Uterus (tissue), 4 donors: ENCODE results near the gene CTSK. TPM values are rescaled to one million over a fixed set of nuclear protein-coding genes. Genes with fewer than 3 reads are reported as not detected.

Experiments used
- DNase-seq, 2 donors: peaks; one replicate each; pipeline ENCODE4 v3.0.0-alpha.2; 2019 to 2020
- H3K27ac ChIP-seq, 2 donors: fragments of 200-600 bp; sonication (generic); 1 replicate in 1 of 2; 2 replicates in 1 of 2; pipeline ENCODE4 v1.5.1; 2016 to 2018
- H3K27me3 ChIP-seq, 2 donors: fragments of 200-600 bp; sonication (generic); one replicate each; pipeline ENCODE4 v1.5.1; 2018 to 2019; ENCODE audit warnings: control low read depth in 1 of 2
- H3K36me3 ChIP-seq, 2 donors: fragments of 200-600 bp; sonication (generic); one replicate each; pipeline ENCODE4 v1.5.1; 2019; ENCODE audit warnings: control low read depth in 1 of 2
- H3K4me1 ChIP-seq, 2 donors: fragments of 200-600 bp; sonication (generic); one replicate each; pipeline ENCODE4 v1.5.1; 2018 to 2019; ENCODE audit warnings: control low read depth in 1 of 2
- H3K4me3 ChIP-seq, 2 donors: fragments of 200-600 bp; sonication (generic); 1 replicate in 1 of 2; 2 replicates in 1 of 2; pipeline ENCODE4 v1.5.1; 2018 to 2019; ENCODE audit warnings: mild to moderate bottlenecking in 1 of 2
- H3K9me3 ChIP-seq, 2 donors: fragments of 200-600 bp; sonication (generic); one replicate each; pipeline ENCODE4 v1.5.1; 2019; ENCODE audit warnings: control low read depth in 1 of 2
- CTCF ChIP-seq, 4 experiments: fragments of 200-600 bp in 2 of 4; fragments of 450-650 bp in 2 of 4; sonication (generic) in 2 of 4; IDR thresholded peaks; one replicate each; pipeline ENCODE4 v1.5.1; 2016 to 2019; ENCODE audit warnings: antibody characterized with exemption in 4 of 4, mild to moderate bottlenecking in 2 of 4, moderate library complexity in 1 of 4
- POLR2A ChIP-seq, 2 donors: fragments of 450-650 bp; IDR thresholded peaks; one replicate each; pipeline ENCODE4 v1.6.1; 2016; ENCODE audit warnings: antibody characterized with exemption in 2 of 2, mild to moderate bottlenecking in 1 of 2, moderate library complexity in 1 of 2
- intact Hi-C: fragments of 100-400 bp; cut with DNase I; formaldehyde crosslinking; loops from one replicate; pipeline ENCODE4 v1.15.1; 2023; ENCODE audit warnings: low total_unique reads
- total RNA-seq, 4 donors: library from RNA; depleted of rRNA in 3 of 4; stranded (reverse); fragments of >200 nt in 3 of 4; gene quantifications; one replicate each; pipeline versions ENCODE4 v1.1.0 to v1.2.4, GENCODE V29; 2014 to 2023
- donor health status: DM: yes; HTN: yes; CAD: no.

The CTSK gene
- total RNA-seq, 4 donors from 2014 or later = 83.5 to 168 (median 114) TPM

- TF ChIP-seq POLR2A (IDR thresholded peaks at IDR 0.05) (no peak), CTCF (IDR thresholded peaks at IDR 0.05) (no peak)
- intact Hi-C loops = no loop called here
- DNase-seq = no peak
- no peak overlapping the region for H3K4me3 ChIP-seq
- H3K9me3 ChIP-seq = no peaks in the 10 kb centered on the region
- H3K4me1 ChIP-seq = no peaks in the 10 kb centered on the region
- H3K27ac ChIP-seq = no peak overlapping the region
- H3K27me3 ChIP-seq = no peaks in the 10 kb centered on the region
- H3K36me3 ChIP-seq = no peaks in the 10 kb centered on the region
Observed at GRCh38 chr1:150760013-150760412, 48.0 kb downstream of the CTSK start.

DNA sequence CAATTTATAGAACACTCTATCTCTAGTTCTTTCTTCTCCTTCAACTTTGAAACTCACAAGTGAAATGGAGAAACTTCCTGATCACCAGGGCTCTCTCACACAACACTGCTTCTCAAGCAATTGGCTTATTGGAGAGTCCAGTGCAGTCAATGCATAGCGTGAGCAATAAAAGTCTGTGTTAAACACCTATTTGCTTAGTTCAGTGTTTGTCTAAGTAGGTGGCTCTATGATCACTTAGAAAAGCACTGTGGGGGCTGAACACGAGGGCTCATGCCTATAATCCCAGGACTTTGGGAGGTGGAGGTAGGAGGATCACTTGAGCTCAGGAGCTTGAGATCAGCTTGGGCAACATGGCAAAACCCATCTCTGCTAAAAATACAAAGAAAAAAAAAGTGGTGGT, 54.6 kb downstream of the CTSK start:
- TF ChIP-seq POLR2A (IDR thresholded peaks at IDR 0.05) (no peak), CTCF (IDR thresholded peaks at IDR 0.05) (no peak)
- Histone ChIP-seq H3K9me3 (no peaks in the 10 kb centered on the region), H3K27ac (no peak overlapping the region), H3K27me3 (no peaks in the 10 kb centered on the region), H3K36me3 (no peaks in the 10 kb centered on the region), H3K4me1 (no peaks in the 10 kb centered on the region), H3K4me3 (no peak overlapping the region)
- no peak for DNase-seq
- intact Hi-C loops = no loop called here

GRCh38 chr1:150751443-150751842, 56.6 kb downstream of the CTSK start:
- intact Hi-C loops = no loop called here

GRCh38 chr1:150749720-150750311, 58.2 kb downstream of the CTSK start:
- intact Hi-C loops = no loop called here
- TF ChIP-seq CTCF (IDR thresholded peaks at IDR 0.05) = no peak
- no peak for TF ChIP-seq POLR2A (IDR thresholded peaks at IDR 0.05)
- H3K9me3 ChIP-seq = no peaks in the 10 kb centered on the region

More at GRCh38 chr1:150751443-150751842, 56.6 kb downstream of the CTSK start:
- Histone ChIP-seq H3K27me3 (no peaks in the 10 kb centered on the region), H3K4me3 (no peak overlapping the region), H3K4me1 (no peaks in the 10 kb centered on the region), H3K27ac (no peak overlapping the region), H3K36me3 (no peaks in the 10 kb centered on the region), H3K9me3 (no peaks in the 10 kb centered on the region)
- TF ChIP-seq CTCF (IDR thresholded peaks at IDR 0.05) (no peak), POLR2A (IDR thresholded peaks at IDR 0.05) (no peak)
- DNase-seq = no peak

GRCh38 chr1:150748878-150749719, 59.0 kb downstream of the CTSK start:
- Histone ChIP-seq H3K36me3 (no peaks in the 10 kb centered on the region), H3K27me3 (no peaks in the 10 kb centered on the region), H3K9me3 (no peaks in the 10 kb centered on the region), H3K27ac (no peak overlapping the region), H3K4me3 (no peak overlapping the region), H3K4me1 (no peaks in the 10 kb centered on the region)
- no peak for TF ChIP-seq CTCF (IDR thresholded peaks at IDR 0.05)
- no peak for TF ChIP-seq POLR2A (IDR thresholded peaks at IDR 0.05)
- intact Hi-C loops = no loop called here
- no peak for DNase-seq

More at GRCh38 chr1:150749720-150750311, 58.2 kb downstream of the CTSK start:
- H3K27ac ChIP-seq = no peak overlapping the region
- H3K36me3 ChIP-seq = no peaks in the 10 kb centered on the region
- H3K4me3 ChIP-seq = no peak overlapping the region
- H3K27me3 ChIP-seq = no peaks in the 10 kb centered on the region
- no peak for DNase-seq
- H3K4me1 ChIP-seq = no peaks in the 10 kb centered on the region
